Suprapubic skin (tissue), 4 donors: ENCODE measurements around the gene SHROOM3. TPM values are rescaled to one million over a fixed set of nuclear protein-coding genes. Genes with fewer than 3 reads are reported as not detected.

Experiments used
- DNase-seq, 2 donors: peaks; one replicate each; pipeline ENCODE4 v3.0.0-alpha.2; 2019; ENCODE audit warnings: low spot score in 2 of 2
- H3K27ac ChIP-seq: fragments of 200-600 bp; sonication (generic); one replicate; pipeline ENCODE4 v1.5.1; 2019
- H3K27me3 ChIP-seq: fragments of 200-600 bp; sonication (generic); one replicate; pipeline ENCODE4 v1.5.1; 2019
- H3K36me3 ChIP-seq: fragments of 200-600 bp; sonication (generic); one replicate; pipeline ENCODE4 v1.5.1; 2019
- H3K4me1 ChIP-seq: fragments of 200-600 bp; sonication (generic); one replicate; pipeline ENCODE4 v1.5.1; 2019
- H3K4me3 ChIP-seq: fragments of 200-600 bp; sonication (generic); one replicate; pipeline ENCODE4 v1.5.1; 2019; ENCODE audit warnings: mild to moderate bottlenecking
- H3K9me3 ChIP-seq: fragments of 200-600 bp; sonication (generic); one replicate; pipeline ENCODE4 v1.5.1; 2019
- CTCF ChIP-seq, 2 donors: fragments of 200-600 bp in 1 of 2; fragments of 450-650 bp in 1 of 2; sonication (generic) in 1 of 2; IDR thresholded peaks; one replicate each; pipeline ENCODE4 v1.5.1; 2016 to 2019; ENCODE audit warnings: antibody characterized with exemption in 2 of 2, mild to moderate bottlenecking in 1 of 2, moderate library complexity in 1 of 2
- EP300 ChIP-seq: sonication (generic); formaldehyde crosslinking; IDR thresholded peaks from one replicate; pipeline ENCODE4 v1.6.1; 2017; ENCODE audit warnings: antibody characterized with exemption
- POLR2A ChIP-seq, 2 donors: fragments of 450-650 bp; IDR thresholded peaks; one replicate each; pipeline ENCODE4 v1.6.1; 2017; ENCODE audit warnings: antibody characterized with exemption in 2 of 2, mild to moderate bottlenecking in 2 of 2, moderate library complexity in 2 of 2
- POLR2AphosphoS5 ChIP-seq, 3 donors: sonication (generic); formaldehyde crosslinking; IDR thresholded peaks; one replicate each; pipeline ENCODE4 v1.6.1; 2017; ENCODE audit warnings: antibody characterized with exemption in 3 of 3
- WGBS: methylation state at CpG from one replicate; pipeline ENCODE4 v1.1.5; 2018; 5-methylcytosine and 5-hydroxymethylcytosine counted together
- total RNA-seq, 4 donors: library from RNA; depleted of rRNA; stranded (reverse); fragments of >200 nt; gene quantifications; one replicate each; pipeline ENCODE4 v1.1.0, GENCODE V29; 2016

Gene SHROOM3
- total RNA-seq, 4 donors from 2014 or later, result 25.7 to 41.4 (median 29.8) TPM

- no peaks in the 10 kb centered on the region for H3K36me3 ChIP-seq
- DNase-seq, result no peak
- H3K4me3 ChIP-seq, result no peak overlapping the region
- H3K27me3 ChIP-seq, result no peaks in the 10 kb centered on the region
- no peaks in the 10 kb centered on the region for H3K9me3 ChIP-seq
- H3K27ac ChIP-seq, result no peak overlapping the region
- H3K4me1 ChIP-seq, result no peaks in the 10 kb centered on the region
- 50% methylated on average over 1 of the region's 1 CpG for WGBS
- TF ChIP-seq CTCF (IDR thresholded peaks at IDR 0.05) (no peak), POLR2A (IDR thresholded peaks at IDR 0.05) (no peak), POLR2AphosphoS5 (IDR thresholded peaks at IDR 0.05) (no peak), EP300 (no peak)
Observed at GRCh38 chr4:76821641-76822040, 386.6 kb downstream of the SHROOM3 start.

- Histone ChIP-seq H3K4me3 (no peak overlapping the region), H3K36me3 (no peaks in the 10 kb centered on the region), H3K9me3 (no peaks in the 10 kb centered on the region), H3K27ac (no peak overlapping the region), H3K4me1 (no peaks in the 10 kb centered on the region), H3K27me3 (no peaks in the 10 kb centered on the region)
- TF ChIP-seq POLR2AphosphoS5 (IDR thresholded peaks at IDR 0.05) (no peak), CTCF (IDR thresholded peaks at IDR 0.05) (no peak), EP300 (no peak), POLR2A (IDR thresholded peaks at IDR 0.05) (no peak)
- WGBS, result 80% methylated on average over 8 of the region's 8 CpGs
- no peak for DNase-seq
Observed at GRCh38 chr4:76822303-76822702, 387.3 kb downstream of the SHROOM3 start.

DNA sequence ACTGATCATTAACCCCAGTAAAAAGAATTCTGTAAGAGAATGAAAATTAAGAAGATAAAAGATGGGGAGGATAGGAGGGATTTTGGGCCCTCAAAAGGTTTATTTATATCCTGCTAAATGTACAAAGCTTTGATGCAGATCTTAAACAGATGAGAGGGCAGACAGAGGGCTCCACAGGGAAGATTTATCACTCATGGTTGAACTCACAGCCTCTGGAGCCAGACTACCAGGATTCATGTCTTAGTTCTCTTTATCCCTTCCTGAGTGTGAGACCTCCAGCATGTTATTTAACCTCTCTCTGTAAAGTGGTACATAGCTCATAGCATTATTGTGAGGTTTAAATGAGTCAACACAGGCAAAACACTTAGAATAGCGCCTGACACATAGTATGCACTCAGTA lies 388.5 kb downstream of the SHROOM3 start:
- Histone ChIP-seq H3K4me1 (no peaks in the 10 kb centered on the region), H3K27ac (no peak overlapping the region), H3K9me3 (no peaks in the 10 kb centered on the region), H3K27me3 (no peaks in the 10 kb centered on the region), H3K4me3 (no peak overlapping the region), H3K36me3 (no peaks in the 10 kb centered on the region)
- TF ChIP-seq EP300, result no peak
- TF ChIP-seq POLR2A (IDR thresholded peaks at IDR 0.05), result no peak
- TF ChIP-seq POLR2AphosphoS5 (IDR thresholded peaks at IDR 0.05), result no peak
- TF ChIP-seq CTCF (IDR thresholded peaks at IDR 0.05), result no peak
- WGBS, result 86% methylated on average over 1 of the region's 1 CpG
- DNase-seq, result no peak

DNA sequence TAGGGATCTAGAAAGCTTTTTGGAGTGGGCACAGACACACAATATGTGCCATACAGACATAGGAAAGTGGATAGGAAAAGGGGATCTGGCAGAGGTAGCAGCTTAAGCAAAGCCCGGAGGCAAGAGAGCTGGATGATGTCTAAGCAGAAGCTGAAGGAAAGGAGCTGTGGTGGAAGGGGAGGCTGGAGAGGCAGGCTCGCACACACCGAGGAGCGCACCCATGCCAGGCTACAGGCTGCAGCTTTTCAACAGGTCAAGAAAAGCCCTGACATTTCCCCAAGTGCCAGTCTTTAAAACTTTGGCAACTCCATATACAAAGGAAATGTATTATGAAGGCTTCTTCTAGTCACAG lies 395.6 kb downstream of the SHROOM3 start:
- Histone ChIP-seq H3K4me1 (peaks cover 22% of the 10 kb centered on the region), H3K9me3 (no peaks in the 10 kb centered on the region), H3K27ac (peak overlapping the region; percentile 67), H3K27me3 (no peaks in the 10 kb centered on the region), H3K36me3 (no peaks in the 10 kb centered on the region), H3K4me3 (no peak overlapping the region)
- TF ChIP-seq POLR2A (IDR thresholded peaks at IDR 0.05) (no peak), EP300 (no peak), POLR2AphosphoS5 (IDR thresholded peaks at IDR 0.05) (no peak), CTCF (IDR thresholded peaks at IDR 0.05) (no peak)
- 42% methylated on average over 4 of the region's 4 CpGs for WGBS
- no peak for DNase-seq

GRCh38 chr4:76830964-76831703 lies 396.1 kb downstream of the SHROOM3 start:
- H3K27me3 ChIP-seq, result no peaks in the 10 kb centered on the region
- H3K4me1 ChIP-seq, result peaks cover 22% of the 10 kb centered on the region
- H3K27ac ChIP-seq, result peak overlapping the region; percentile 67
- no peaks in the 10 kb centered on the region for H3K9me3 ChIP-seq
- H3K4me3 ChIP-seq, result no peak overlapping the region
- DNase-seq, result no peak
- no peaks in the 10 kb centered on the region for H3K36me3 ChIP-seq
- 37% methylated on average over 11 of the region's 11 CpGs for WGBS
- TF ChIP-seq POLR2AphosphoS5 (IDR thresholded peaks at IDR 0.05), result no peak
- TF ChIP-seq CTCF (IDR thresholded peaks at IDR 0.05), result no peak
- TF ChIP-seq POLR2A (IDR thresholded peaks at IDR 0.05), result no peak
- no peak for TF ChIP-seq EP300
